GM21825 (cell line): ENCODE data around the gene ELMO3.

Experiments used
- ATAC-seq: cut with Tn5 transposase; IDR thresholded peaks from one replicate; pipeline ENCODE4 v1.9.1; 2021; ENCODE audit warnings: mild to moderate bottlenecking, moderate library complexity; ENCODE audit not compliant: unreplicated experiment

ELMO3 gene

GRCh38 chr16:67193536-67193935 lies 5.4 kb upstream of the ELMO3 start:
- no peak for ATAC-seq

- ATAC-seq, result no peak
Observed at GRCh38 chr16:67194260-67194659, 4.7 kb upstream of the ELMO3 start.

GRCh38 chr16:67195676-67196075 lies 3.3 kb upstream of the ELMO3 start:
- ATAC-seq, result no peak

GRCh38 chr16:67196881-67197280 lies 2.0 kb upstream of the ELMO3 start:
- no peak for ATAC-seq

GRCh38 chr16:67197704-67198103 lies 1.2 kb upstream of the ELMO3 start:
- ATAC-seq, result no peak

GRCh38 chr16:67198238-67198734 lies 645 bp upstream of the ELMO3 start:
- ATAC-seq, result no peak

- no peak for ATAC-seq
Observed at GRCh38 chr16:67199808-67200198, 872 bp downstream of the ELMO3 start.

- ATAC-seq, result no peak
Observed at GRCh38 chr16:67200491-67200890, 1.6 kb downstream of the ELMO3 start.

- ATAC-seq, result no peak
Observed at GRCh38 chr16:67201411-67202345, 2.7 kb downstream of the ELMO3 start.

GRCh38 chr16:67202426-67202825 lies 3.5 kb downstream of the ELMO3 start:
- no peak for ATAC-seq

GRCh38 chr16:67202956-67203493 lies 4.1 kb downstream of the ELMO3 start:
- no peak for ATAC-seq

GRCh38 chr16:67204076-67204475 lies 5.1 kb downstream of the ELMO3 start:
- ATAC-seq, result no peak

- no peak for ATAC-seq
Observed at GRCh38 chr16:67206129-67206837, 7.4 kb downstream of the ELMO3 start.

- ATAC-seq, result no peak
Observed at GRCh38 chr16:67206838-67207248, 7.9 kb downstream of the ELMO3 start.

GRCh38 chr16:67207249-67208091 lies 8.5 kb downstream of the ELMO3 start:
- ATAC-seq, result no peak

- ATAC-seq, result no peak
Observed at GRCh38 chr16:67208154-67208896, 9.4 kb downstream of the ELMO3 start.

- no peak for ATAC-seq
Observed at GRCh38 chr16:67209565-67209964, 10.6 kb downstream of the ELMO3 start.

- ATAC-seq, result no peak
Observed at GRCh38 chr16:67210069-67210937, 11.4 kb downstream of the ELMO3 start.

GRCh38 chr16:67211674-67212073 lies 12.7 kb downstream of the ELMO3 start:
- no peak for ATAC-seq
